A673 (cell line): Measurements from ENCODE around the gene USF2.

ENCODE experiments used
- EZH2 ChIP-seq: fragments of 200-600 bp; sonication (generic); IDR thresholded peaks from 2 replicates; pipeline ENCODE4 v1.6.1; 2017; ENCODE audit warnings: borderline replicate concordance, low read depth, mild to moderate bottlenecking, mixed read lengths, antibody characterized with exemption, low read length; ENCODE audit not compliant: poor library complexity, severe bottlenecking
- TF ChIP-seq, protein P1 (sequence below): fragments of 300-800, 200-600 bp; sonication (generic); conservative IDR thresholded peaks from 2 replicates; pipeline ENCODE4 v1.5.1; 2017; ENCODE audit warnings: low read depth, mild to moderate bottlenecking, antibody characterized with exemption, low read length, moderate library complexity, mixed read lengths

DNA sequence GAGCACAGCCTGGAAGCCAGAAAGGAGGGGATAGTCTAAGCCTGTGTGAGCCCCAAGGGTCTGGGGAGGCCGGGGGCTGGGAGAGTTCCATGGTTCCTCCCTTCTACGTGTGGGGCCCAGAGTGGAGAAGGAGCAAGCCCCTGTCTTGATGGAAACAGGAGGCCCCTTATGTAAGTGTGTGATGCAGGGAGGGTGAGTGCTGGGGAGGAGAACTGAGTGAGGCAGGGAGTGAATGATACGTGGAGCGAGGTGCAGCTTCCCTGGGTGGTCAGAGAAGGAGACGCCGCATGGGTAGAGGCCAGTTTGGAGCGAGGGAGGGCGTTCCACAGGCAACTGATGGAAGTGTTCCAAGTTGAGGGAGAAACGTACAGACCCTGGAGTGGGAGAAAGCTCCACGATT, 39.2 kb downstream of the USF2 start:
- TF ChIP-seq, protein P1, sequence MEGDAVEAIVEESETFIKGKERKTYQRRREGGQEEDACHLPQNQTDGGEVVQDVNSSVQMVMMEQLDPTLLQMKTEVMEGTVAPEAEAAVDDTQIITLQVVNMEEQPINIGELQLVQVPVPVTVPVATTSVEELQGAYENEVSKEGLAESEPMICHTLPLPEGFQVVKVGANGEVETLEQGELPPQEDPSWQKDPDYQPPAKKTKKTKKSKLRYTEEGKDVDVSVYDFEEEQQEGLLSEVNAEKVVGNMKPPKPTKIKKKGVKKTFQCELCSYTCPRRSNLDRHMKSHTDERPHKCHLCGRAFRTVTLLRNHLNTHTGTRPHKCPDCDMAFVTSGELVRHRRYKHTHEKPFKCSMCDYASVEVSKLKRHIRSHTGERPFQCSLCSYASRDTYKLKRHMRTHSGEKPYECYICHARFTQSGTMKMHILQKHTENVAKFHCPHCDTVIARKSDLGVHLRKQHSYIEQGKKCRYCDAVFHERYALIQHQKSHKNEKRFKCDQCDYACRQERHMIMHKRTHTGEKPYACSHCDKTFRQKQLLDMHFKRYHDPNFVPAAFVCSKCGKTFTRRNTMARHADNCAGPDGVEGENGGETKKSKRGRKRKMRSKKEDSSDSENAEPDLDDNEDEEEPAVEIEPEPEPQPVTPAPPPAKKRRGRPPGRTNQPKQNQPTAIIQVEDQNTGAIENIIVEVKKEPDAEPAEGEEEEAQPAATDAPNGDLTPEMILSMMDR: no peak
- no peak for TF ChIP-seq EZH2
